HG03196 (cell line): ENCODE results near the gene MSH3.
"Not testable (repeated sequence)": the region's sequence is repeated elsewhere in the genome, so short reads cannot be mapped to it uniquely, and the experiment has no call there.

ENCODE experiments used
- ATAC-seq: cut with Tn5 transposase; IDR thresholded peaks from one replicate; pipeline ENCODE4 v1.9.1; 2021; ENCODE audit not compliant: unreplicated experiment

The MSH3 gene

DNA sequence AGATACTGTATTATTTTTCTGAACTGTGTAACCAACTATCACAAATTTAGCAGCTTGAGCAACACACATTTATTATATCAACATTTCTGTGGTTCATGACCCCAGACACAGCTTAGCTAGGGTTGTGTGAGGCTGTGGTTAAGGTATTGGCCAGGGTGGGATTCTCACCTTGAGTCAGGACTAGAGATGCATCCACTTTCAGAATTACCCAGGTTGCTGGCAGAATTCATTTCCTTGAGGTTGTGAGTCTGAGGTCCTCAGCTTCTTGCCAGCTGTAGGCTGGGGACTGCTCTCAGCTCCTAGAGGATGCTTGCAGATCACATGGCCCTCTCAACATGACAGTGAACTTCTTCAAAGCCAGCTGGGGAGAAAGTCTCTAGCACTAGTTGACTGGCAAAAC, 183.2 kb downstream of the MSH3 start:
- peak; percentile 87 for ATAC-seq

DNA sequence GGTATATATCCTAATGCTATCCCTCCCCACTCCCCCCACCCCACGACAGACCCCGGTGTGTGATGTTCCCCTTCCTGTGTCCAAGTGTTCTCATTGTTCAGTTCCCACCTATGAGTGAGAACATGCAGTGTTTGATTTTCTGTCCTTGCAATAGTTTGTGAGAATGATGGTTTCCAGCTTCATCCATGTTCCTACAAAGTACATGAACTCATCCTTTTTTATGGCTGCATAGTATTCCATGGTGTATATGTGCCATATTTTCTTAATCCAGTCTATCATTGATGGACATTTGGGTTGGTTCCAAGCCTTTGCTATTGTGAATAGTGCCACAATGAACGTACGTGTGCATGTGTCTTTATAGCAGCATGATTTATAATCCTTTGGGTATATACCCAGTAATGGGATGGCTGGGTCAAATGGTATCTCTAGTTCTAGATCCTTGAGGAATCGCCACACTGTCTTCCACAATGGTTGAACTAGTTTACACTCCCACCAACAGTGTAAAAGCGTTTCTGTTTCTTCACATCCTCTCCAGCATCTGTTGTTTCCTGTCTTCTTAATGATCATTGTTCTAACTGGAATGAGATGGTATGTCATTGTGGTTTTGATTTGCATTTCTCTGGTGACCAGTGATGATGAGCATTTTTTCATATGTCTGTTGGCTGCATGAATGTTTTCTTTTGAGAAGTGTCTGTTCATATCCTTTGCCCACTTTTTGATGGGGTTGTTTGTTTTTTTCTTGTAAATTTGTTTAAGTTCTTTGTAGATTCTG, 186.8 kb downstream of the MSH3 start:
- not testable (repeated sequence) for ATAC-seq

DNA sequence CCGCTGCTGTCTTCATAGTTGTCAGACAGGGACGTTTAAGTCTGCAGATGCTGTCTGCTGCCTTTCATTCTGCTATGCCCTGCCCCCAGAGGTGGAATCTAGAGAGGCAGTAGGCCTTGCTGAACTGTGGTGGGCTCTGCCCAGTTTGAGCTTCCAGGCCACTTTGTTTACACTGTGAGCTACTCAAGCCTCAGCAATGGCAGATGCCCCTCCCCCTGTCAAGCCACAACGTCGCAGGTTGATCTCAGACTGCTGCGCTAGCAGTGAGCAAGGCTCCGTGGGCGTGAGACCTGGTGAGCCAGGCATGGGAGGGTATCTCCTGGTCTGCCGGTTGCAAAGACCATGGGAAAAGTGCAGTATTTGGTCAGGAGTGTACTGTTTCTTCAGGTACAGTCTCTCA, 192.0 kb downstream of the MSH3 start:
- not testable (repeated sequence) for ATAC-seq

DNA sequence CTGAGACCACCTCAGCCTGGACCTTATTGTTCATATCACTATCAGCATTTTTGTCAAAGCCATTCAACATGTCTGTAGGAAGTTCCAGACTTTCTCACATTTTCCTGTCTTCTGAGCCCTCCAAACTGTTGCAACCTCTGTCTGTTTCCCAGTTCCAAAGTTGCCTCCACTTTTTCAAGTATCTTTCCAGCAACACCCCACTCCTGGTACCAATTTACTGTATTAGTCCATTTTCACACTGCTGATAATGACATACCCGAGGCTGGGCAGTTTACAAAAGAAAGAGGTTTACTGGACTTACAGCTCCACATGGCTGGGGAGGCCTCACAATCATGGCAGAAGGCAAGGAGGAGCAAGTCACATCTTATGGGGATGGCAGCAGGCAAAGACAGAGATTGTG, 195.7 kb downstream of the MSH3 start:
- ATAC-seq: not testable (repeated sequence)

DNA sequence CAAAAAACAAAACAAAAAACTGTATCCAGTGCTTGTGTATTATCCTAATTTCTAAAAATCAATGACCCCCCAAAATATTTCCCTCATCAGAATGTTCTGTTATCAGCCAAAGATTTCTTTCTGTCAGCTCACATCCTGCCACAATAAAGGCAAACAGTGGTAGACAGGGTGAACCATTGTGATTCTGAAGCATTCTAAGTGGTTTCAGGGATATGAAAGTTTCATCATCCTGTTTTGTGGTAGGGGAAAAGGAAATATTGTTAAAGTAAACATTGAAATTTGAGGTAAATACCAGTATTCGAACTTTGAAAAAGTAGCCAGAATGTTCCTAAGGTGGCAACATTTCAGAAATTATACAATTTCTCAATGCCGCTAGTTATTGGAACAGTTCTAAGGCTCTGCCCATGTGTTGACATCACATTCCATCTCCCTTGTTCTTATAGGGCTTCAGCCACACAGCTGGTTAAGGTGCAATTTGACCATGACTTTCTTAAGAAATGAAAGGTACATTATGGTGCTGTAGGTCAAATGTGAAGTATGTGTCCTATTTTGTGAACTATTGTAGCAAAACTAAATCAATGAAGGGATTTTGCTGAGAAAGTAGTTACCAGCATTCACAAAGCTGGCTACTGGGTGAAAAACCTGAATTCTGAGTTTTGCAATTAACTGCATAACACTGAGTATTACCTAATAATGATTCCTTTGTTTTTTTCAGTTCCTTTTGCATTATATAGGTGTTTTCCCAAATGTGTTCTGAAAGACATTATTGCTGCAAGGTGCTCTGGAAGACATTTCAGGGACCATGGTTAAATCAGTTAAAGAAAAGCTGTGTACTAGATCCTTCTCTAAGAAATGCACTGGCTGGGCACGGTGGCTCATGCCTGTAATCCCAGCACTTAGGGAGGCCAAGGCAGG, 198.1 kb downstream of the MSH3 start:
- ATAC-seq: no peak

DNA sequence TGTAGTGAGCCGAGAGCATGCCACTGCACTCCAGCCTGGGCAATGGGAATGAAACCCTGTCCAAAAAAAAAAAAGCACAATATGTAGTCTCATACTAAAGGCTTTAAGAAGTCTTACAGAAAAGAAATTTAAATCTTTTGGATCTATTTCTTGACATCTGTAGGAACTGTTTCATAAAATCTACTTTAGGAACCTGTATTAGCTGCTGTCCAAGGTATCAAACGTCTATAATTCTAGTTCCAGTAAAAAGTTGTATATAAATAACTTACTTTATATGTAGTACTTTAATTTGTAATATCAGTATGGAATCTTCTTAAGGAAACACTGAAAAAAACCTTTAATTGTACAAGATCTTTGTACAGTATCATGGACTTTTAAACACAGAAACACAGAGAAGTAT, 199.0 kb downstream of the MSH3 start:
- ATAC-seq: no peak

DNA sequence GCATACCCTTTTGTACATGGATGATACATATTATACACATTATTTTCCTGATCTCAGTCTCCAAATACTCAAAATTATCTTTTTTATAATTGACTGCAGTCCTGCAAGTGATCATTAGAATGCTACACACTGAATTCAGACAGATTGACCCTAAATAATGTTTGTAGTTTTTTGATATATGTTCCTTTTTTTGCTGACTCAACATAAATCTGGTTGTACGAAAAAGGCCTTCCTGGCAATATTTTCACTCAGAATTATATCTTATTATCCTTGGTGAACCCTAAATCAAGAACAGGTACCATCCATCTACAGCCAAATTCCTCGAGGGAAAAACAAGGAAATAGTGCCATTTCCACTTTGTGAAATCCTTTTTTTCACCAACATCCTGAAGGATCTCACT, 200.1 kb downstream of the MSH3 start:
- no peak for ATAC-seq

DNA sequence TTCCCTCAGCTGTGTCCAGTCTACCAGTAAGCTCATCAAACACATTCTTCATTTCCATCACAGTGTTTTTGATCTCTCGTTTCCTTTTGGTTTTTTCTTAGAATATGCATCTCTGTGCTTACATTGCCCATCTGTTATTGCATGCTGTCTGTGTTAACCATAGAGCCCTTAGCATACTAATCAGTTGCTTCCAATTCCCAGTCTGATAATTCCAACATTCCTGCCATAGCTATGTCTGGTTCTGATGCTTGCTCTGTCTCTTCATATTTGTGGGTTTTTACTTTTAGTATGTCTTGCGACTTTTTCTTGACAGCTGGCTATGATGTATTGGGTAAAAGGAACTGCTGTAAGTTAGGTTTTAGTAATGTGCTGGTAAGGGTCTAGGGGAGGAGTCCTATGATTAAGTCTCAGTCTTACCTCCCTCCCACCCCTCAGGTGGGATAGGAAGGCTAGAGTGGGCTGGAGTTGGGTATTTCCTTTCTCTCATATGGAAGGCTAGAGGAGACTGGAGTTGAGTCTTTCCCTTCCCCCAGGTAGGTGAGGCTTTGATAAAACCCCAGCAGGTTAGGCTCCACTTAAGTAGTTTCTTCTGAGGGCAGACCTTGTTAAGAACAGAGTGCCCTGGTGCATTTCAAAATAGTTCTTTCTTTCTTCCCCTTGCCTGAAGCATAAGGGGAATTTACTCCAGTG, 206.6 kb downstream of the MSH3 start:
- ATAC-seq: no peak

DNA sequence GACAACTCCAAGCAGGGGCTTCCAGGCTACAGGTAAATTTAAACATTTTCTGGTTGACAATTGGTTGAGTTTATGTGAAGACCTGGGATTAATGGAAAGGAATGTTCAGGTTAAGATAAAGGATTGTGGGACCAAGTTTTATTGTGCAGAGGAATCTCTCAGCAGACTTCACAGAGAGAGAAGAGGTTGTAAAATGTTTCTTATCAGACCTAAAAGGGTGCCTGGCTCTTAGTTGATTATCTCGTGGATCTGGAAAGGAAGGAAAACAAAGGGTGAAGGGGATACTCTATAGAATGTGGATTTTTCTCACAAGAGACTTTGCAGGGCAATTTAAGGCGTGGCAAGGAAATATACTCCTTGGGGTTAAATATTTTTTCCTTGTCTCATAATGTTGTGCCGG, 209.3 kb downstream of the MSH3 start:
- ATAC-seq: no peak

DNA sequence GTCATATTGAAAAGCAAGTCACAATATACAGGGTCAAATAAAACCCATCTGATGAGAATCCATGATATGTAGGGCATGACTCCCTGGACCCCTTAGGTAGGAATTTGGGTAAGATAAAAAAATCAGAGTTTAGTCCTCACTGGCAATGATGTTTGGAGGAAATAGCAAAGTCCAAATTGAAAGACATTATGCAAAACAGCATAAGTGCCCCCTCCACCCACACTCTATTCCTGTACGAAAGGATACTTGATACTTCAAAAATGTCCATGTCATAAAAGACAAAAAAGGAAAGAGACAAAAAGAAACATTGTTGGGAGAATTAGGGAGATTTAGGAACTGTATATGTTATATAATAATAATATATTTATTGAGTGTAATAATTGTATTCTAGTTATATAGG, 209.7 kb downstream of the MSH3 start:
- ATAC-seq: no peak

DNA sequence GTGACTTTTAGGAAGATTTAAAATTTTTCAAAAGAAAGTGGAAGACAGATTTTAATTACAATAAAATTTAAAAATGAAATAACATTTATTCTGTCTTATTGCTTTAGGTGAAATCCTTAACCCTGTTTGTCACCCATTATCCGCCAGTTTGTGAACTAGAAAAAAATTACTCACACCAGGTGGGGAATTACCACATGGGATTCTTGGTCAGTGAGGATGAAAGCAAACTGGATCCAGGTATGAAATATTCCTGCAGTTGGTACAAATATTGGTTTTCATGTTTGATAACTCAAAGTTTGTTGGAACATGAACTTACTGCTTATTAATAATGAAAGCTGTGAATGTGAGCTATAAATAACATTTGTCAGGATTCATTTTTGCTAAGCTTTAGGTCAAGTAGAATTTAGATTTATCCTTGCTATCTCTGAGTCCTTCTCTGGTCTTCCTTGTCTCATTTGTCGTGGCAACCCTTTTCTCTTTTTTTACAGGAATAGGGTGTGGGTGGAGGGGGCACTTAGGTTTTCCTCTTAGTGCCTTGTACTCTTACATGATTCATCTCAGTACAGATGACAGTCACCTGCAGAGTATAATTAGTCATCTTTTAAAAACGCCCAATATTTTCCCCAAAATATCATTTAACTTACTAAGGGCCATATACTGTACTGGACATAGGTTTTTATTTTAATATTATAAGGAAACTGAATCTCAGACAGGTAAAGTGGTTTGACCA, 210.4 kb downstream of the MSH3 start:
- ATAC-seq: peak; percentile 48

DNA sequence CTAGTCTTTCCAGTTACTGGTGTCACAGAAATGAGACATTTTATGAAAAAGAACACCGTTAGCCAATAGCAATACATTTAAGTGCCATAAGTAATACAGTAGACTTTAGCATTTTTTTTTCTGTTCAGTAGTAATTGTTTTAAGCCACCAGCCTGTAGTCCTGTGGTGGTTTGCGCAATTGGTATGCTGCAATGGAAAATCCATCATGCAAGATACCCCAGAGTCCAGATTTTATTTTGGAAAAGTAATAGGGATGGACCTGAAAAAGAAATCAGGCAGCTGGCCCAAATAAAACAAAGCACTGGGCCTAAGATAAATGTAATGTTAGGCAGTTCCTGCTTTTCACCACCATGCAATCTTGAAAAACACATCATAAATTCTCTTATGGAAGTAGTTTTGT, 211.1 kb downstream of the MSH3 start:
- ATAC-seq: no peak

DNA sequence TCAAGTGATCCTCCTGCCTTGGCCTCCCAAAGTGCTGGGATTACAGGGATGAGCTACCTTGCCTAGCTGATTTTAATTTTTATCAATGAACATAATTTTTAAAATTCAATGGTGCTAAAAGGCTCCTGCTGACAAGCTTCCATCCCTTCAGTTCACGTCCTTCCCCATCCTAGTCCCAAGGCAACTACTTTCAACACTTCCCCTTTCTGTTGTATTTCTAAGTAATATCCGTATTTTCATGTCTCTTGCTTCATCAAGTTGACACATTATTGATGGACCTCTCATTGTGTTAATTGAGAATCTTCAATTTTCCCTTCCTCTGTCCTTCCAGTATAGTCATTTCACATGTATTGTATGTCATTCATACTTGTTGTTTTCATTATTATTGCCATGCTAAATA, 211.9 kb downstream of the MSH3 start:
- no peak for ATAC-seq

DNA sequence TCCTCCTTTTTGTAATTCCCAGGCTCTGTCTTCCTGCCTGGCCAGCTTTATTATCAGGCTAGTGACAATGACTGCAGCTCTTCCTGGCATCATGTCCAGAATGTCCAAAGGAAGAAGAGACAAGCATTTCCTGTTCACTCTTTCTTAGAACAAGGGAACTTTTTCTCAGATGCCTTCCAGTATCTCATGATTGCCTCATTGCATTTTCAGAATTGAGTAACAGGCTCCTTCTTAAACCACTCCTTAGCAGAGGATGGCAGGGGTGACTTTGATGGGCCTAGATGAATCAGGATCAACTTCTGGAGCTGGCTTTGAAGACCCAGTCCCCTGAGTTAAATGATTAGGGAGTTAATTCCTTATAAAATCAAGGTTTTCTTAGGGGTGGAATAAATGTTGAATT, 212.8 kb downstream of the MSH3 start:
- ATAC-seq: no peak

DNA sequence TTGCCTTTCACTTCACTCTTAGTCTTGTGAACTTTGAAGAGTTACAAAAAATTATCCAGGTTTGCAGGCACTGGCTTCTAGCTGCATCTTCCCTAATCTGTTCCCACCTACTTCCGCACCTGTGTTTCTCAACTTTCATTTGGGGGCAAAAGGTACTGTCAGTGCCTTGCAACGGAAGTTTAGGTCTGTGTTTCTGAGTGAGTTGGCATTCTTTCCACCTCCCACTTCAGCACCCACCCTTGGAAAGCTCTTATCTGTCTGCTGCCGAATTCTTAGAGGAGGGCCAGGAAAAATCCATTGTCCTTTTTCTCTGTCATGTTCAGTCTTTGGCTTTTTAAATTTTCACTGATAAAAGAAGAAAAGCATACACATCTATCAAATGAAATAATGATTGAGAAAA, 216.0 kb downstream of the MSH3 start:
- ATAC-seq: no peak

DNA sequence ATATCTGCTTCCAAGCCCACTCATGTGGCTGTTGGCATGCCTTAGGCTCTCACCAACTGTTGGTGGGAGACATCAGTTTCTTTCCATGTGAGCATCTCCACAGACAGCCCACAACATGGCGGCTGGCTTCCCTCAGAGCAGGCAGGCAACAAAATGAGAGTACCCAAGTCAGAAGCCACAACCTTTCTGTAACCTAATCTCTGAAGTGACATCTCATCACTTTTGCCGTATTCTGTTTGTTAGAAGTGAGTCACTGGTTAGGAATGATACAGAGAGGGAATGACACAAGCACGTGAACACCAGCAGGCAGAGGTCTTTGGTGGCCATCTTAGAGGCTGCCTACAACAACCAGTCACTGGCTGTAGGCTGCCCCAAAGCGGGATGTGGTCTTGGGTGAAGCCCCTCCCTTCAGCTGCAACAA, 217.1 kb downstream of the MSH3 start:
- no peak for ATAC-seq

DNA sequence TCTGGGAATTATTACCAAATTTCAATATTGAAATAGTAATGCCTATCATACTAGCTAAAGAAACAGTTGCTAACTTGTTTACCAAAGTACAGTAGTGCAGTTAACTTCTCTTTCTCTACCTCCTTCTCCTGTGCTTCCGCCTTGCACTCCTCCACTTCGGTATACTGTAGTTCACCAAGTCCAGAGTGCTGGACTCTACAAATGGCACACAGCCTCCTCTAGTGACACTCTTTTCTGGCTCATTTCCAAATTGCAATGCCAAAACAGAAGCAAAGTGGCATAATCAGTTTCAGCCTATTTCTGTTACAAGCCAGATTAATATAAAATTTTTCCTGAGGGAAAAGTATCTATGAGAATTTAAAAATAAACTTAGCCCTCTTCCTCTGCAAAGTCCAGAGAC, 219.7 kb downstream of the MSH3 start:
- no peak for ATAC-seq

DNA sequence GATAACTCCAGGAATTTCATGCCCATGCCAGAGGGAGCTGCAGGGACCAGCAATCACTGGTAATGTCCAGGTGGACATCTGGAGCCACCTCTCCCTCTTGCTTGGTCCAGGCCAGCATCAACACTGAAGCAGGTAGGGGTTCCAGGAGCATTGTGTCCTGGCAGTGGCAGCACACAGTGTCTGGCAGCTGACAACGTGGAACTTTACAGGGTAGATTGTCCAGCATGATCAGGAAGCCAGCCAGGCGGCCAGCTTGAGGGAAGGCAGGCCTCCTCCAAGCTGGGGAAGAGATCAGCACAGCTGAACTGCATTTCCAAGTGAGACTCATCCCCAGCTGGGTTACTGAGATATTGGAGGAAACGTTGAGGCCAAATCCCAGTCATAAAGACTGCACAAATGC, 223.1 kb downstream of the MSH3 start:
- ATAC-seq: no peak

DNA sequence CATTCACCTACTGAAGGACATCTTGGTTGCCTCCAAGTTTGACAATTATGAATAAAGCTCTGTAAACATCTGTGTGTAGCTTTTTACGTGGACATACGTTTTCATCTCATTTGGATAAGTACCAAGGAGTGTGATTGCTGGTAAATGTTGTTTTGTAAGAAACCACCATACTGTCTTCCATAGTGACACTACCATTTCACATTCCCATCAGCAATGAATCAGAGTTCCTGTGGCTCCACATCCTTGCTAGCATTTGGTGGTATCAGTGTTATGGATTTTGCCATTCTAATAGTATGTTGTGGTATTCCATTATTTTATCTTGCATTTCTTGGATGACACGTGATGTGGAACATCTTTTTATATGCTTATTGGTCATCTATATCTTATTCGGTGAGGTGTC, 227.3 kb downstream of the MSH3 start:
- ATAC-seq: no peak

DNA sequence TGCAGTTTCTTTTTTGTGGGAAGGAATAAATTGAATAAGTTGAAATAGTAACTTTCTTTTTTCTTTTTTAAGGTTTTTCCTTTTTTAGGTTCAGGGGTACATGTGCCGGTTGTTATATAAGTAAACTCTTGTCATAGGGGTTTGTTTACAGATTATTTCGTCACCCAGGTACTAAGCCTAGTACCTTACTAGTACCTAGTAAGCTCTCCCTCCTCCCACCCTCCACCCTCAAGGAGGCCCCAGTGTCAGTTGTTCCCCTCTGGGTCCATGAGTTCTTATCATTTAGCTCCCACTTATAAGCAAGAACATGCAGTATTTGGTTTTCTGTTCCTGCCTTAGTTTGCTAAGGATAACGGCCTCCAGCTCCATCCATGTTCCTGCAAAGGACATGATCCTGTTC, 228.9 kb downstream of the MSH3 start:
- not testable (repeated sequence) for ATAC-seq
